Nephron progenitor cell (in vitro differentiated cells): ENCODE data around the gene OPN1SW.

Experiments used
- DNase-seq: peaks from one replicate; pipeline ENCODE4 v3.0.0; 2021
- H3K27ac Mint-ChIP-seq: 2 replicates; pipeline ENCODE4 v1.8.0; 2021; ENCODE audit warnings: mild to moderate bottlenecking, moderate library complexity, mixed read lengths
- H3K27me3 Mint-ChIP-seq: 2 replicates; pipeline ENCODE4 v1.8.0; 2021; ENCODE audit warnings: mild to moderate bottlenecking, low read depth, mixed read lengths; ENCODE audit not compliant: poor library complexity
- H3K36me3 Mint-ChIP-seq: 2 replicates; pipeline ENCODE4 v1.8.0; 2021; ENCODE audit warnings: low read depth, mixed read lengths
- H3K4me1 Mint-ChIP-seq: 2 replicates; pipeline ENCODE4 v1.8.0; 2021; ENCODE audit warnings: mixed read lengths
- H3K4me3 Mint-ChIP-seq: 2 replicates; pipeline ENCODE4 v1.8.0; 2021; ENCODE audit warnings: mild to moderate bottlenecking, moderate library complexity, mixed read lengths
- H3K9me3 Mint-ChIP-seq: 2 replicates; pipeline ENCODE4 v1.8.0; 2021; ENCODE audit warnings: mild to moderate bottlenecking, moderate library complexity, mixed read lengths
- TF ChIP-seq, protein P1 (sequence below): fragments of 200-600 bp; sonication (generic); IDR thresholded peaks from 2 replicates; pipeline ENCODE4 v1.5.0; 2021; ENCODE audit warnings: antibody characterized with exemption

OPN1SW gene

DNA sequence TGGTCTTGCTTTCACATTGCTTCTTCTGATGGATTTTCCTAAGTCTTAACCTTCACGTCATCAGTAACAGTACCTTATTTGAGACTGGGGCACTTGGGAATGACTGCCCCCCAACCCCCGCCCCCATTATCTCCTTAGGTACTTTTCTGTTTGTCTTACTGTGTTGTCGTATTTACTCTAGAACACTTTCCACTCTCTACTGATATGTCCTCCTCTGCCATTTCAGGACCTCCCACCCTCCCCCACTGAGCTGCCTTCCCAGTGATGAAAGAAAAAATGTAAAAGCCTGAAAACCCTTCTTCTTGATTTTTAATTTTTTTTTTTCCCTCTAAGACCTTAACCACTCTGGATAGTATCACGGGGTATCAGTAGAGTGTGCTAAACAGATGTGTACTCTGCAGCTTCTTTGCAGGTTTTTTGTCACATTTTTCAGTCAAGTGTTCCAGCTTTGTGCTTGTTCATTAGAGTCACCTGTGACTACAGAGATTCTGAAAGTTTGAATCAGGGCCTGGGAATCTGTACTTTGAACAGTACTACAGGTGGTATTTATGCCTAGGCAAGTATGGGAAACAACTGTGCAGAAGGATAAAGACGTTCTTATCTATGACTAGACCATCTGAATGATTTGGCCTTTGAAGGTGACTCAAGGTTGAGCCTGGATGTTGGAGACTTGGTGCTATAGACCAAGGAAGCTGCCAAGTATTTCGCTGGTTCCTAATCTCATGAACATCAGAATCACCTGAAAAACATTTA, 28.1 kb downstream of the OPN1SW start:
- TF ChIP-seq, protein P1, sequence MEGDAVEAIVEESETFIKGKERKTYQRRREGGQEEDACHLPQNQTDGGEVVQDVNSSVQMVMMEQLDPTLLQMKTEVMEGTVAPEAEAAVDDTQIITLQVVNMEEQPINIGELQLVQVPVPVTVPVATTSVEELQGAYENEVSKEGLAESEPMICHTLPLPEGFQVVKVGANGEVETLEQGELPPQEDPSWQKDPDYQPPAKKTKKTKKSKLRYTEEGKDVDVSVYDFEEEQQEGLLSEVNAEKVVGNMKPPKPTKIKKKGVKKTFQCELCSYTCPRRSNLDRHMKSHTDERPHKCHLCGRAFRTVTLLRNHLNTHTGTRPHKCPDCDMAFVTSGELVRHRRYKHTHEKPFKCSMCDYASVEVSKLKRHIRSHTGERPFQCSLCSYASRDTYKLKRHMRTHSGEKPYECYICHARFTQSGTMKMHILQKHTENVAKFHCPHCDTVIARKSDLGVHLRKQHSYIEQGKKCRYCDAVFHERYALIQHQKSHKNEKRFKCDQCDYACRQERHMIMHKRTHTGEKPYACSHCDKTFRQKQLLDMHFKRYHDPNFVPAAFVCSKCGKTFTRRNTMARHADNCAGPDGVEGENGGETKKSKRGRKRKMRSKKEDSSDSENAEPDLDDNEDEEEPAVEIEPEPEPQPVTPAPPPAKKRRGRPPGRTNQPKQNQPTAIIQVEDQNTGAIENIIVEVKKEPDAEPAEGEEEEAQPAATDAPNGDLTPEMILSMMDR: no peak
- Mint-ChIP-seq H3K4me1 (no peaks in the 10 kb centered on the region), H3K27ac (peak overlapping the region; percentile 51), H3K36me3 (peaks cover 69% of the 10 kb centered on the region), H3K9me3 (peaks cover 7% of the 10 kb centered on the region), H3K4me3 (no peak overlapping the region), H3K27me3 (no peaks in the 10 kb centered on the region)
- no peak for DNase-seq

DNA sequence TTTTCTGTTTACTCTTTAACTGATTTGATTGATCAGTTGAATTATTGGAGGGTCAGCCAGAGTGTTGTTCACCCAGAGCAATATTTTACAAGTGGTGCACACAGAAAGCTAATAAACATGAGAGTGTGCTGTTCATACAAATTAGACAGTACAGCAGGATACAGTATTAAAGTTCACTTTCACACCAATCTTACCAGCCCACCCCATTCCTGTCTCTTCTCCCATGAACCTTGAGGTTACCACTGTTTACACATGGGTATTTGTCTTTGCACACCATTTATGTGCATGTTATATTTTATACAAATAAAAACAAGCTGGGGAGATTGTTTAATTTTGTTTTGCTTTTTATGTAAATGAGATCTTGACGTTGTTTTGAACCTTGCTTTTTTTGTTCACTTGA, 29.9 kb downstream of the OPN1SW start:
- peaks cover 75% of the 10 kb centered on the region for H3K36me3 Mint-ChIP-seq
- H3K4me3 Mint-ChIP-seq: no peak overlapping the region
- H3K9me3 Mint-ChIP-seq: peaks cover 7% of the 10 kb centered on the region
- DNase-seq: no peak
- no peaks in the 10 kb centered on the region for H3K27me3 Mint-ChIP-seq
- peaks cover 17% of the 10 kb centered on the region for H3K4me1 Mint-ChIP-seq
- TF ChIP-seq, protein P1: no peak
- H3K27ac Mint-ChIP-seq: no peak overlapping the region

DNA sequence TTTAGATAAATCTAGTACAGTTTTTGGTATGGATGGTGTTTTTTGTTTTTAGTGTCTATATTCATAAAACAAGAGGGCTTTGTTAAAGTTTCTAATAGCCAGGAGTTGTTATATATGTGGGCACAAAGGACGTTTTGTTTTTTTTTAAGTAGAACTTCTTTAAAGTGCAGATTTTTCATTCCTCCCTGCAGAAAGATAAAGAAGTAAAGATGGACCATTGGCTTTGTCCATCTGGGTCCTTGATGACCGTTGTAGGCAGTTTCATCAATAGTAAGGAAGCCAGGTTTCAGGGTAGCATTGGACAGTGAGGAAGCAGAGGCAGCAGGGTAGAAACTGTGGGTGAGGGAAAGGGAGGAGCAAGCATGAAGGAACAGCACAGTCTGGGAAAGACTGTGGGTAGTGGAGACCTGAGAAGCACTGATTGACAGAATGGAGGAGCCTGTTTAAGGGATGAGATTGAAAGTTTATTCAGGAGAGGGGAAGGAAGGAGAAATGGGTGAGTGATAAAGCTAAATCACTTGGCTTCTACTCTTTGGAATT, 31.2 kb downstream of the OPN1SW start:
- peaks cover 7% of the 10 kb centered on the region for H3K9me3 Mint-ChIP-seq
- peaks cover 29% of the 10 kb centered on the region for H3K4me1 Mint-ChIP-seq
- no peak overlapping the region for H3K4me3 Mint-ChIP-seq
- no peaks in the 10 kb centered on the region for H3K27me3 Mint-ChIP-seq
- no peak overlapping the region for H3K27ac Mint-ChIP-seq
- H3K36me3 Mint-ChIP-seq: peaks cover 62% of the 10 kb centered on the region
- TF ChIP-seq, protein P1: no peak
- no peak for DNase-seq

DNA sequence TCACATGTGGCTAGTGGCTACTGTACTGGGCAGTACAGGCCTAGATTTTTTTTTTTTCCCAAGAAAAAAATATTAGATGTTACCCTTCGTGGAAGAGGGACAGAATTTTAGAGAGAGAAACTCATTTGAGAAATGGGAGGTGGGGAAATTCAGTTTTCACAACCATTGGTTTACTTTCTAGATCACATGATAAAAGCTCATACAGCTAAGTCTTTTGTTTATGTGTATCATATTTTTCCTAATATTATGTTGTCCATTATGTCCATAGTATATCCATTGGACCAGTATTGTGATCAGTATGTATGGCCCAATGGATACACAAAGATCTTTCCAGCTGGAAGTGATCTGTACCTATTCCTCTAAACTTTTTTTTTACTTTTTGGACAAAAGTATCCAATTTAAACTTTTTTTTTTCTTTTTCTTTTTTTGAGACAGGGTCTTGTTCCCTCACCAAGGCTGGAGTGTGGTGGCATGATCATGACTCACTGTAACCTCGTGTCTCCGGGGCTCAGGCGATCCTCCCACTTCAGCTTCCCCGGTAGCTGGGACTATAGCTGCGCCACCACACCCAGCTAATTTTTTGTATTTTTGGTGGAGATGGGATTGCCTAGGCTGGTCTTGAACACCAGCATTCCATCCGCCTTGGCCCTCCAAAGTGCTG, 32.4 kb downstream of the OPN1SW start:
- Mint-ChIP-seq H3K27ac (no peak overlapping the region), H3K4me1 (peaks cover 36% of the 10 kb centered on the region), H3K36me3 (peaks cover 50% of the 10 kb centered on the region), H3K9me3 (peaks cover 7% of the 10 kb centered on the region), H3K27me3 (no peaks in the 10 kb centered on the region), H3K4me3 (no peak overlapping the region)
- DNase-seq: no peak
- TF ChIP-seq, protein P1: no peak

DNA sequence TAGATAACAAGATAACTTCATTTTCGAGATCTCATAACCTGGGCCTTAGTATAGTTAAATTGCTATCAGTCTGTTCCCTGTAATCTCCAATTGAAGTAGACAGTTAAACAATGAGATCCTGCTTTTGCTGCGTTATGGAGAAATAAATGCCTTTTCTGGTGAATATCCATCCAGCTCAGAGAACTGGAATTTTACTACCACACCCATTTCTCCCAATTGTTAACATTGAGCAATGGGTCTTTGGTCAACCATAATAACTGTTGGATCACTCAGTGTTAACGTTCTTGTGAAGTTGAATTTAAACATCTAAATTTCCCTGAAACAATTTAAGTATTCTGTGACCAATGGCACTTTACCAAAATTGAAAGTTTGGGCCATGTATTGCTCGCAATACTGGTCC, 33.4 kb downstream of the OPN1SW start:
- DNase-seq: no peak
- TF ChIP-seq, protein P1: no peak
- Mint-ChIP-seq H3K4me3 (no peak overlapping the region), H3K27ac (no peak overlapping the region), H3K9me3 (peaks cover 7% of the 10 kb centered on the region), H3K4me1 (peaks cover 42% of the 10 kb centered on the region), H3K36me3 (peaks cover 40% of the 10 kb centered on the region), H3K27me3 (no peaks in the 10 kb centered on the region)
